Neural crest cell (in vitro differentiated cells): ENCODE results near the gene TMEM97. TPM values are rescaled to one million over a fixed set of nuclear protein-coding genes. Genes with fewer than 3 reads are reported as not detected.

Experiments
- DNase-seq: peaks from one replicate; pipeline ENCODE4 v3.0.0; 2021; ENCODE audit warnings: low read depth, mixed read lengths, low spot score
- H3K27ac Mint-ChIP-seq: one replicate; pipeline ENCODE4 v1.8.0; 2021; ENCODE audit warnings: mild to moderate bottlenecking, mixed read lengths; ENCODE audit not compliant: unreplicated experiment
- H3K27me3 Mint-ChIP-seq: 2 replicates; pipeline ENCODE4 v1.8.0; 2021; ENCODE audit warnings: low read depth, mild to moderate bottlenecking, mixed read lengths
- H3K36me3 Mint-ChIP-seq: 2 replicates; pipeline ENCODE4 v1.8.0; 2021; ENCODE audit warnings: low read depth, mild to moderate bottlenecking, mixed read lengths
- H3K4me1 Mint-ChIP-seq: 2 replicates; pipeline ENCODE4 v1.8.0; 2021; ENCODE audit warnings: mixed read lengths
- H3K4me3 Mint-ChIP-seq: one replicate; pipeline ENCODE4 v1.8.0; 2021; ENCODE audit warnings: mild to moderate bottlenecking, mixed read lengths
- H3K9me3 Mint-ChIP-seq: 2 replicates; pipeline ENCODE4 v1.8.0; 2021; ENCODE audit warnings: mixed read lengths
- CTCF ChIP-seq: fragments of 200-600 bp; sonication (generic); conservative IDR thresholded peaks from 2 replicates; pipeline ENCODE4 v1.5.0; 2021; ENCODE audit warnings: antibody characterized with exemption, mild to moderate bottlenecking
- total RNA-seq: library from RNA; stranded (reverse); gene quantifications from 2 replicates; pipeline ENCODE4 v1.2.1, GENCODE V29; 2021

TMEM97 gene
- total RNA-seq, 1 donor from 2014 or later: 276 TPM

- no peak overlapping the region for H3K27ac Mint-ChIP-seq
- no peak for DNase-seq
- H3K4me3 Mint-ChIP-seq: no peak overlapping the region
- peaks cover 16% of the 10 kb centered on the region for H3K4me1 Mint-ChIP-seq
- TF ChIP-seq CTCF: no peak
- peaks cover 2% of the 10 kb centered on the region for H3K36me3 Mint-ChIP-seq
- H3K9me3 Mint-ChIP-seq: no peaks in the 10 kb centered on the region
- H3K27me3 Mint-ChIP-seq: no peaks in the 10 kb centered on the region
Measured at GRCh38 chr17:28341516-28341915, 22.5 kb downstream of the TMEM97 start.

- H3K4me3 Mint-ChIP-seq: peak overlapping the region; percentile 54
- no peak for DNase-seq
- H3K36me3 Mint-ChIP-seq: peaks cover 5% of the 10 kb centered on the region
- H3K9me3 Mint-ChIP-seq: no peaks in the 10 kb centered on the region
- peaks cover 9% of the 10 kb centered on the region for H3K4me1 Mint-ChIP-seq
- no peak for TF ChIP-seq CTCF
- H3K27ac Mint-ChIP-seq: no peak overlapping the region
- H3K27me3 Mint-ChIP-seq: no peaks in the 10 kb centered on the region
Measured at GRCh38 chr17:28342313-28342712, 23.3 kb downstream of the TMEM97 start.

GRCh38 chr17:28343491-28343932 lies 24.5 kb downstream of the TMEM97 start:
- TF ChIP-seq CTCF: no peak
- H3K4me1 Mint-ChIP-seq: peaks cover 1% of the 10 kb centered on the region

GRCh38 chr17:28344011-28344410 lies 25.0 kb downstream of the TMEM97 start:
- H3K4me3 Mint-ChIP-seq: no peak overlapping the region
- peaks cover 5% of the 10 kb centered on the region for H3K36me3 Mint-ChIP-seq
- no peak for DNase-seq
- H3K9me3 Mint-ChIP-seq: no peaks in the 10 kb centered on the region
- H3K27me3 Mint-ChIP-seq: no peaks in the 10 kb centered on the region
- no peak for TF ChIP-seq CTCF
- H3K4me1 Mint-ChIP-seq: no peaks in the 10 kb centered on the region
- H3K27ac Mint-ChIP-seq: no peak overlapping the region

More at GRCh38 chr17:28343491-28343932, 24.5 kb downstream of the TMEM97 start:
- Mint-ChIP-seq H3K27ac (no peak overlapping the region), H3K27me3 (no peaks in the 10 kb centered on the region), H3K36me3 (peaks cover 5% of the 10 kb centered on the region), H3K9me3 (no peaks in the 10 kb centered on the region), H3K4me3 (no peak overlapping the region)
- no peak for DNase-seq

GRCh38 chr17:28344435-28344901 lies 25.5 kb downstream of the TMEM97 start:
- no peaks in the 10 kb centered on the region for H3K27me3 Mint-ChIP-seq
- H3K27ac Mint-ChIP-seq: no peak overlapping the region
- no peak for DNase-seq
- H3K9me3 Mint-ChIP-seq: no peaks in the 10 kb centered on the region
- H3K36me3 Mint-ChIP-seq: peaks cover 5% of the 10 kb centered on the region
- no peaks in the 10 kb centered on the region for H3K4me1 Mint-ChIP-seq
- TF ChIP-seq CTCF: no peak
- peak overlapping the region; percentile 19 for H3K4me3 Mint-ChIP-seq
